IMR-90 (cell line): ENCODE results near the gene PHF21A. TPM values are rescaled to one million over a fixed set of nuclear protein-coding genes. Genes with fewer than 3 reads are reported as not detected.

Source experiments
- ATAC-seq: fragments of 200-7000 bp; cut with Tn5 transposase; 2 replicates; pipeline ENCODE4 v1.9.1; 2020; ENCODE audit warnings: low read depth, mild to moderate bottlenecking, moderate library complexity
- BruUV-seq: library from RNA; stranded (reverse); fragments of 400-500 nt; replicated peaks from 2 replicates; lab custom pipeline; 2021; lab: Mats Ljungman, UMichigan
- CTCF ChIA-PET: fragments of 300-600 bp; formaldehyde crosslinking; extraction: SDS; loops from one replicate; lab custom pipeline; 2021; ENCODE audit warnings: antibody characterized with exemption; lab: Yijun Ruan, JAX
- POLR2A ChIA-PET: fragments of 300-600 bp; sonication (Branson Sonifier 250); formaldehyde crosslinking; loops from one replicate; lab custom pipeline; 2022; ENCODE audit warnings: antibody characterized with exemption; ENCODE audit not compliant: unreplicated experiment; lab: Charles Lee
- DNase-seq: peaks from one replicate; pipeline ENCODE4 v3.0.0; 2013
- H2AFZ ChIP-seq: replicated peaks from 2 replicates; pipeline ENCODE3; 2013; ENCODE audit warnings: low read length, mild to moderate bottlenecking; ENCODE audit not compliant: poor library complexity
- H2AK5ac ChIP-seq: 2 replicates; pipeline ENCODE4 v1.6.1; 2013; ENCODE audit warnings: low read depth, low read length, inconsistent platforms
- H2AK9ac ChIP-seq: replicated peaks from 2 replicates; pipeline ENCODE3; 2013; ENCODE audit warnings: mild to moderate bottlenecking, low read depth, low read length, moderate library complexity; ENCODE audit not compliant: poor library complexity
- H2BK120ac ChIP-seq: 2 replicates; pipeline ENCODE4 v1.6.1; 2013; ENCODE audit warnings: low read depth, low read length, inconsistent platforms
- H2BK15ac ChIP-seq: 3 replicates; pipeline ENCODE4 v1.6.1; 2013; ENCODE audit warnings: low read depth, low read length, inconsistent platforms
- H2BK20ac ChIP-seq: 2 replicates; pipeline ENCODE4 v1.6.1; 2013; ENCODE audit warnings: low read depth, mild to moderate bottlenecking, inconsistent platforms, low read length, moderate library complexity
- H2BK5ac ChIP-seq: 2 replicates; pipeline ENCODE4 v1.6.1; 2013; ENCODE audit warnings: mild to moderate bottlenecking, low read depth, low read length, inconsistent platforms; ENCODE audit not compliant: poor library complexity, severe bottlenecking
- H3K14ac ChIP-seq: replicated peaks from 2 replicates; pipeline ENCODE4 v1.6.1; 2013; ENCODE audit warnings: low read depth, low read length, inconsistent platforms
- H3K18ac ChIP-seq: 2 replicates; pipeline ENCODE4 v1.6.1; 2013; ENCODE audit warnings: low read depth, low read length, control low read depth
- H3K23ac ChIP-seq: 2 replicates; pipeline ENCODE4 v1.6.1; 2013; ENCODE audit warnings: low read depth, low read length, inconsistent platforms
- H3K27ac ChIP-seq: 2 replicates; pipeline ENCODE4 v1.5.1; 2013; ENCODE audit warnings: mild to moderate bottlenecking, control low read depth, low read length; ENCODE audit not compliant: insufficient read depth
- H3K27me3 ChIP-seq: 2 replicates; pipeline ENCODE4 v1.6.1; 2013; ENCODE audit warnings: low read length; ENCODE audit not compliant: control insufficient read depth, insufficient read depth
- H3K36me3 ChIP-seq: 2 replicates; pipeline ENCODE4 v1.6.1; 2013; ENCODE audit warnings: low read length, mixed read lengths; ENCODE audit not compliant: control insufficient read depth, insufficient read depth
- H3K4ac ChIP-seq: 2 replicates; pipeline ENCODE4 v1.6.1; 2013; ENCODE audit warnings: low read depth, low read length, inconsistent platforms
- H3K4me1 ChIP-seq: 2 replicates; pipeline ENCODE4 v1.6.1; 2013; ENCODE audit warnings: low read length, mixed read lengths; ENCODE audit not compliant: control insufficient read depth, insufficient read depth
- H3K4me2 ChIP-seq: 2 replicates; pipeline ENCODE4 v1.6.1; 2013; ENCODE audit warnings: low read depth, mild to moderate bottlenecking, control low read depth, low read length, moderate library complexity
- H3K4me3 ChIP-seq: 2 replicates; pipeline ENCODE4 v1.5.1; 2013; ENCODE audit warnings: low read depth, mild to moderate bottlenecking, control low read depth, low read length, moderate library complexity; ENCODE audit not compliant: insufficient read depth
- H3K56ac ChIP-seq: 2 replicates; pipeline ENCODE4 v1.6.1; 2013; ENCODE audit warnings: low read length, inconsistent platforms; ENCODE audit not compliant: insufficient read depth; ENCODE audit errors: extremely low read depth
- H3K79me1 ChIP-seq, 2 experiments: 2 replicates each; pipeline ENCODE4 v1.6.1; 2013; ENCODE audit warnings: low read length in 2 of 2, inconsistent platforms in 1 of 2, low read depth in 1 of 2
- H3K9ac ChIP-seq: 2 replicates; pipeline ENCODE4 v1.6.1; 2013; ENCODE audit warnings: low read depth, low read length, control low read depth
- H3K9me1 ChIP-seq: 2 replicates; pipeline ENCODE4 v1.6.1; 2013; ENCODE audit warnings: low read length, inconsistent platforms; ENCODE audit not compliant: insufficient read depth
- H3K9me3 ChIP-seq: 2 replicates; pipeline ENCODE4 v1.6.1; 2013; ENCODE audit warnings: low read length; ENCODE audit not compliant: control insufficient read depth, insufficient read depth
- H4K20me1 ChIP-seq: 2 replicates; pipeline ENCODE4 v1.6.1; 2013; ENCODE audit warnings: low read length, inconsistent platforms; ENCODE audit not compliant: insufficient read depth
- H4K5ac ChIP-seq: 2 replicates; pipeline ENCODE4 v1.6.1; 2013; ENCODE audit warnings: mild to moderate bottlenecking, low read depth, low read length, control low read depth
- H4K8ac ChIP-seq, 2 experiments: 2 replicates each; pipeline ENCODE4 v1.6.1; 2013; ENCODE audit warnings: low read depth in 2 of 2, low read length in 2 of 2, control low read depth in 1 of 2, inconsistent platforms in 1 of 2
- H4K91ac ChIP-seq: 2 replicates; pipeline ENCODE4 v1.6.1; 2013; ENCODE audit warnings: low read depth, low read length, inconsistent platforms; ENCODE audit not compliant: insufficient read depth
- BHLHE40 ChIP-seq: fragments of 150-350 bp; IDR thresholded peaks from 2 replicates; pipeline ENCODE4 v1.6.1; 2016; ENCODE audit warnings: mild to moderate bottlenecking, low read depth, low read length
- CEBPB ChIP-seq: IDR thresholded peaks from 2 replicates; pipeline ENCODE4 v1.6.1; 2012; ENCODE audit warnings: low read depth, low read length, improper control_type of control experiment
- CHD1 ChIP-seq: IDR thresholded peaks from 2 replicates; pipeline ENCODE4 v1.6.1; 2012; ENCODE audit warnings: low read depth, low read length, improper control_type of control experiment
- CTCF ChIP-seq: conservative IDR thresholded peaks from 2 replicates; pipeline ENCODE4 v1.5.1; 2012; ENCODE audit warnings: mild to moderate bottlenecking, low read depth, low read length, improper control_type of control experiment
- ELK1 ChIP-seq: fragments of 150-350 bp; IDR thresholded peaks from 2 replicates; pipeline ENCODE4 v1.6.1; 2016; ENCODE audit warnings: low read depth, mild to moderate bottlenecking, low read length, moderate library complexity, borderline replicate concordance
- FOS ChIP-seq: fragments of 150-350 bp; IDR thresholded peaks from 2 replicates; pipeline ENCODE4 v1.6.1; 2016; ENCODE audit warnings: low read depth, low read length
- MAFK ChIP-seq: IDR thresholded peaks from 2 replicates; pipeline ENCODE4 v1.6.1; 2012; ENCODE audit warnings: low read depth, low read length, improper control_type of control experiment
- MAZ ChIP-seq: IDR thresholded peaks from 2 replicates; pipeline ENCODE4 v1.6.1; 2012; ENCODE audit warnings: low read depth, mild to moderate bottlenecking, low read length, improper control_type of control experiment, moderate library complexity, borderline replicate concordance
- MXI1 ChIP-seq: IDR thresholded peaks from 2 replicates; pipeline ENCODE4 v1.6.1; 2012; ENCODE audit warnings: low read depth, mild to moderate bottlenecking, low read length, moderate library complexity, borderline replicate concordance
- NFE2L2 ChIP-seq: fragments of 150-350 bp; IDR thresholded peaks from 2 replicates; pipeline ENCODE4 v1.6.1; 2016; ENCODE audit warnings: low read depth, mild to moderate bottlenecking, low read length
- POLR2A ChIP-seq: IDR thresholded peaks from 2 replicates; pipeline ENCODE4 v1.6.1; 2012; ENCODE audit warnings: mild to moderate bottlenecking, low read depth, low read length
- RAD21 ChIP-seq: IDR thresholded peaks from 2 replicates; pipeline ENCODE4 v1.6.1; 2012; ENCODE audit warnings: low read length, improper control_type of control experiment
- RCOR1 ChIP-seq: IDR thresholded peaks from 2 replicates; pipeline ENCODE4 v1.6.1; 2012; ENCODE audit warnings: mild to moderate bottlenecking, low read length, improper control_type of control experiment; ENCODE audit not compliant: insufficient replicate concordance
- RFX5 ChIP-seq: IDR thresholded peaks from 2 replicates; pipeline ENCODE4 v1.8.0; 2012; ENCODE audit warnings: low read depth, mild to moderate bottlenecking, low read length, moderate library complexity
- SMC3 ChIP-seq: fragments of 150-350 bp; IDR thresholded peaks from 2 replicates; pipeline ENCODE4 v1.6.1; 2016; ENCODE audit warnings: low read depth, mild to moderate bottlenecking, antibody characterized with exemption, low read length, moderate library complexity
- USF2 ChIP-seq: fragments of 150-350 bp; IDR thresholded peaks from 2 replicates; pipeline ENCODE4 v1.6.1; 2017; ENCODE audit warnings: mild to moderate bottlenecking, antibody characterized with exemption, low read length, low read depth
- WGBS, 2 experiments: methylation state at CpG; one replicate each; pipeline versions ENCODE4 v1.1.5 to v1.1.7; 2013; ENCODE audit warnings: missing lambda C conversion rate in 2 of 2; ENCODE audit not compliant: insufficient read length in 1 of 2; ENCODE audit errors: extremely low coverage in 2 of 2; 5-methylcytosine and 5-hydroxymethylcytosine counted together
- dilution Hi-C: fragments of 300-500 bp; cut with HindIII; formaldehyde crosslinking; loops from one replicate; pipeline ENCODE4 v1.14.3; 2018; ENCODE audit warnings: low sequenced_read_pairs; ENCODE audit not compliant: unreplicated experiment
- in situ Hi-C: fragments of 300-500 bp; cut with MboI; formaldehyde crosslinking; loops from 3 replicates; pipeline ENCODE4 v1.14.3; 2019; ENCODE audit warnings: low sequenced_read_pairs, inconsistent platforms, mixed read lengths
- intact Hi-C: fragments of 100-400 bp; cut with micrococcal nuclease; formaldehyde crosslinking; loops from 2 replicates; pipeline ENCODE4 v1.10.0; 2022
- polyA plus RNA-seq, 3 experiments: library from polyadenylated mRNA; depleted of rRNA; stranded (reverse); fragments of >200 nt; gene quantifications; 2 replicates each; pipeline ENCODE4 v1.2.3, GENCODE V29; 2012; ENCODE audit warnings: low replicate concordance in 1 of 3
- total RNA-seq: library from RNA; depleted of rRNA; stranded (reverse); fragments of >200 nt; gene quantifications from 2 replicates; pipeline ENCODE4 v1.2.3, GENCODE V29; 2012

PHF21A gene
- total and polyA plus RNA-seq, 2 of the 4 experiments (the other 2 are of a cell fraction): 9.0 to 20.6 TPM

GRCh38 chr11:45887587-45887986 is 233.7 kb downstream of the PHF21A start:
- Histone ChIP-seq H2BK120ac (no peak overlapping the region), H3K56ac (no peak overlapping the region), H3K9ac (no peak overlapping the region), H3K79me1 (no peaks in the 10 kb centered on the region), H3K23ac (no peak overlapping the region), H2BK5ac (no peak overlapping the region), H4K20me1 (peaks cover 19% of the 10 kb centered on the region), H2BK20ac (no peak overlapping the region), H3K9me1 (no peaks in the 10 kb centered on the region; the same call in 1 of the 2 replicates), H4K8ac (no peak overlapping the region), H3K36me3 (no peaks in the 10 kb centered on the region), H3K27me3 (peaks cover 31% of the 10 kb centered on the region), H2AK9ac (no peak overlapping the region), H3K14ac (no peak overlapping the region), H3K4me1 (no peaks in the 10 kb centered on the region), H3K4ac (no peak overlapping the region), H3K4me3 (no peak overlapping the region), H2AFZ (no peak overlapping the region), H4K5ac (no peak overlapping the region), H3K9me3 (no peaks in the 10 kb centered on the region), H4K91ac (no peak overlapping the region), H3K4me2 (no peak overlapping the region), H2BK15ac (no peak overlapping the region), H3K27ac (no peak overlapping the region), H3K18ac (no peak overlapping the region), H2AK5ac (no peak overlapping the region)
- in situ Hi-C loops (no loop called here), intact Hi-C loops (no loop called here), dilution Hi-C loops (no loop called here)
- ATAC-seq (no peak), DNase-seq (no peak)
- CTCF ChIA-PET: no interaction called here
- POLR2A ChIA-PET: no interaction called here
- WGBS, 2 experiments: 80% methylated on average over 1 of the region's 10 CpGs; no CpG with 5 or more reads in 1 of the 2 experiments
- BruUV-seq: no TSS peak
- TF ChIP-seq RAD21: no peak
- TF ChIP-seq NFE2L2: no peak
- TF ChIP-seq BHLHE40: no peak
- no peak for TF ChIP-seq ELK1
- TF ChIP-seq CEBPB: no peak
- no peak for TF ChIP-seq USF2
- TF ChIP-seq CTCF: no peak
- TF ChIP-seq MXI1: no peak
- TF ChIP-seq MAZ: no peak
- TF ChIP-seq RFX5: no peak
- TF ChIP-seq RCOR1: no peak
- TF ChIP-seq POLR2A: no peak
- no peak for TF ChIP-seq FOS
- TF ChIP-seq SMC3: no peak
- TF ChIP-seq MAFK: no peak
- no peak for TF ChIP-seq CHD1
